HG03439 (cell line): ENCODE measurements around the gene FAM171A2.

Experiments
- ATAC-seq: cut with Tn5 transposase; IDR thresholded peaks from one replicate; pipeline ENCODE4 v1.9.1; 2021; ENCODE audit warnings: mild to moderate bottlenecking, moderate library complexity; ENCODE audit not compliant: unreplicated experiment

The FAM171A2 gene

GRCh38 chr17:44307387-44308186 is 56.1 kb downstream of the FAM171A2 start:
- peak; percentile 5 for ATAC-seq

- no peak for ATAC-seq
These were observed 59.0 kb downstream of the FAM171A2 start for GRCh38 chr17:44304651-44305050.
